Cardiac muscle cell (in vitro differentiated cells and primary cell): ENCODE results near the gene HSBP1L1. TPM values are rescaled to one million over a fixed set of nuclear protein-coding genes. Genes with fewer than 3 reads are reported as not detected.
"Not testable (repeated sequence)": the region's sequence is repeated elsewhere in the genome, so short reads cannot be mapped to it uniquely, and the experiment has no call there.

Experiments used
- DNase-seq, 2 donors: peaks; one replicate each; pipeline versions ENCODE4 v3.0.0 to v3.0.0-alpha.2; 2010 to 2017; ENCODE audit warnings: low read depth in 1 of 2, low spot score in 1 of 2
- H3K27ac ChIP-seq: fragments of 200-600 bp; sonication (generic); 2 replicates; pipeline ENCODE4 v1.5.1; 2016
- H3K27me3 ChIP-seq: fragments of 200-600 bp; sonication (generic); 2 replicates; pipeline ENCODE4 v1.6.0; 2016; ENCODE audit warnings: control low read depth
- H3K36me3 ChIP-seq: fragments of 200-600 bp; sonication (generic); 2 replicates; pipeline ENCODE4 v1.5.1; 2016; ENCODE audit warnings: control low read depth
- H3K4me1 ChIP-seq: fragments of 200-600 bp; sonication (generic); 2 replicates; pipeline ENCODE4 v1.8.1; 2017; ENCODE audit warnings: low read depth, mild to moderate bottlenecking, mixed run types
- H3K4me3 ChIP-seq: fragments of 200-600 bp; sonication (generic); 2 replicates; pipeline ENCODE4 v1.5.1; 2016; ENCODE audit warnings: mild to moderate bottlenecking
- H3K9me3 ChIP-seq: fragments of 200-600 bp; sonication (generic); 2 replicates; pipeline ENCODE4 v1.5.1; 2017; ENCODE audit warnings: low read depth, mild to moderate bottlenecking, control low read depth
- CTCF ChIP-seq: IDR thresholded peaks from 2 replicates; pipeline ENCODE4 v1.5.1; 2012; ENCODE audit warnings: low read depth, mild to moderate bottlenecking, low read length
- polyA plus RNA-seq: library from polyadenylated mRNA; unstranded; fragments of >200 nt; fragmentation: Nextera tagmentation; extraction: Ambion mirVana; gene quantifications from 2 replicates; pipeline ENCODE4 v1.2.1, GENCODE V29; 2016
- total RNA-seq: library from RNA; depleted of rRNA; stranded (reverse); fragments of >200 nt; gene quantifications from 2 replicates; pipeline ENCODE4 v1.2.3, GENCODE V29; 2016

Gene HSBP1L1
- total and polyA plus RNA-seq, 2 experiments from 2014 or later, result 4.0 to 6.3 TPM

GRCh38 chr18:80004600-80005342, 40.3 kb downstream of the HSBP1L1 start:
- no peaks in the 10 kb centered on the region for H3K9me3 ChIP-seq
- no peak overlapping the region for H3K27ac ChIP-seq
- DNase-seq, result no peak

GRCh38 chr18:80006724-80007123, 42.3 kb downstream of the HSBP1L1 start:
- no peaks in the 10 kb centered on the region for H3K9me3 ChIP-seq
- H3K4me3 ChIP-seq, result no peak overlapping the region
- H3K27ac ChIP-seq, result no peak overlapping the region
- no peak for DNase-seq
- H3K36me3 ChIP-seq, result no peaks in the 10 kb centered on the region
- H3K27me3 ChIP-seq, result no peaks in the 10 kb centered on the region
- H3K4me1 ChIP-seq, result no peaks in the 10 kb centered on the region
- TF ChIP-seq CTCF, result no peak

More at GRCh38 chr18:80004600-80005342, 40.3 kb downstream of the HSBP1L1 start:
- Histone ChIP-seq H3K4me3 (no peak overlapping the region), H3K36me3 (no peaks in the 10 kb centered on the region), H3K4me1 (no peaks in the 10 kb centered on the region), H3K27me3 (no peaks in the 10 kb centered on the region)
- TF ChIP-seq CTCF, result no peak

DNA sequence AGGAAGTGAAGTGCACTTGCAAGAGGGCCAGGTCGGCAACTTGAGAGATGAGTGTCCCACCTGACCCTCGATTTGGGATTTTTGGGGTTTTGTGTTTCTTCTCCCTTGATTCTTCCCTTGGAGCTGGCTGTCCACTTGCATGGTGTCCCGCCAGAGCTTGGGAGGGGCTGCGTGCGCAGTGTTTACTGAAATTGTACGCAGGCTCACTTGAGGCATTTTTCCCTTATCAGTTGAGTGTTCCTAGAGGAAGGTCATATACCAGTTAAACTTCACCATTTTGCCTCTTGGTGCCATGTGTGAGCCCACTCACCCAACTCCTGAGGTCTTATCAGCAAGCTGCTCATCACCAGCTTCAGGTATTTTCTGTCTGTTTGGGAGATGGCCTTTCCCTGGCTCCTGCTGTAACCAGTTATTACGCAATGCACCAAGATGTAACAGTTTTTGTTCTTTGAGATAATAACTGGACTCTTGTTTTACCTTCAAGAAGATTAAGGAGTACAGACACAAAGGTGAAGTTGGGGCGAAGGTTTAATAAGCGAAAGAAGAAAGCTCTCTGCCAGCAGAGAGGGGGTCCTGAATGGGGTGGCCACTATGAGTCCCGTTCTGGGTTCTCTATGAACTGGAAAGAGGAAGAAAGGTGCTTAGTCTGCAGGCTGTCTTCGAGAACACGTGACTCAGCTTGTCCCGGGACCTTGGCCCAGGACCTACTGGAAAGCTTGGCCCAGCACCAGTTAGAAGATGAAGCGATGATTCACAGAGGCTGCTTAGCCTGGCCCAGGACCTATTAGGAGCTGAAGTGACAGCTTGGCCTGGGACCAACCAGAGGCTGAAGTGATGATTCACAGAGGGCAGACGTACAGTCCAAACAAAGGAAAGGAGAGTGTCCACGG, 45.5 kb downstream of the HSBP1L1 start:
- no peaks in the 10 kb centered on the region for H3K36me3 ChIP-seq
- TF ChIP-seq CTCF, result no peak
- H3K27ac ChIP-seq, result no peak overlapping the region
- DNase-seq, result peak in 1 of 2 donors; percentile 98
- no peaks in the 10 kb centered on the region for H3K9me3 ChIP-seq
- H3K4me3 ChIP-seq, result no peak overlapping the region
- no peaks in the 10 kb centered on the region for H3K4me1 ChIP-seq
- H3K27me3 ChIP-seq, result no peaks in the 10 kb centered on the region

GRCh38 chr18:80010551-80010906, 46.1 kb downstream of the HSBP1L1 start:
- Histone ChIP-seq H3K27ac (no peak overlapping the region), H3K4me1 (no peaks in the 10 kb centered on the region), H3K9me3 (no peaks in the 10 kb centered on the region), H3K27me3 (no peaks in the 10 kb centered on the region), H3K36me3 (no peaks in the 10 kb centered on the region), H3K4me3 (no peak overlapping the region)
- no peak for TF ChIP-seq CTCF
- DNase-seq, result no peak

DNA sequence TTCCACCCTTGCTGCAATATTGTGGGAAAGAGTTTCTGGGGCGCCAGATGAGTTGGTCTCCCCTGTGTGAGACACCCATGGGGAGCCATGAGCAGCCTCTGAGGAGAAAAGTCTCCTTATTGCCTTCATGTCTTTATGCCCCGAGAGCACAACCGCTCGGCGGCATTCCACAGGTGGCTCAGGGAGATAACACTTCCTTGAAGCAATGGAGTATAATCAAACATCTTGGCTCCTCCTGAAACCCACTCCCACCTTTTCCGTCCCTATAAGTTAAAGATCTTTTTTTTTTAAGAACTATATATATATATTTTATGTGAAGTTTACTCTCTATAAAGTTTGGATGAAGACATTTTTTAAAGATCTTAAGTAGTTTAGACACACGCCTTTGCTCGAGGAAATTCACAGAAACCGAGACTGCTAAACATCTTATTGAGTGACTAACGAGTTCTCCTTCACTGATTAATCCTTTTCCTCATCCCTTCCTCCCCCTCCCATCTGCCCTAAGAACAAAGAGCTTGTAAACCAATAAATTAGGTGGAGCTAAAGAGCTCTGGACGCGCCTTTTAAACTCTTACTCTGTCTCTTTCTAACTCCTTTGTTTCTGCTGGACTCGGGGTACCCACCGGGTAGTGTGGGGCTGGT, 47.2 kb downstream of the HSBP1L1 start:
- not testable (repeated sequence) for H3K4me1 ChIP-seq, H3K27ac ChIP-seq, DNase-seq, H3K27me3 ChIP-seq, H3K36me3 ChIP-seq, H3K4me3 ChIP-seq, H3K9me3 ChIP-seq
